Osteoblast (primary cell): ENCODE measurements around the gene RPL7A. TPM values are rescaled to one million over a fixed set of nuclear protein-coding genes. Genes with fewer than 3 reads are reported as not detected.

Experiments used
- DNase-seq: peaks from one replicate; pipeline ENCODE4 v3.0.0; 2011; ENCODE audit warnings: low spot score, mixed read lengths; ENCODE audit not compliant: insufficient read length; ENCODE audit errors: missing footprints
- H2AFZ ChIP-seq: 2 replicates; pipeline ENCODE4 v1.6.0; 2011; ENCODE audit warnings: mild to moderate bottlenecking, low read length
- H3K27ac ChIP-seq: 2 replicates; pipeline ENCODE4 v1.5.1; 2011; ENCODE audit warnings: mild to moderate bottlenecking, low read depth, low read length, moderate library complexity
- H3K27me3 ChIP-seq: 2 replicates; pipeline ENCODE4 v1.6.0; 2012; ENCODE audit warnings: mild to moderate bottlenecking, control low read depth, inconsistent platforms, low read length, moderate library complexity; ENCODE audit not compliant: insufficient read depth
- H3K36me3 ChIP-seq: 2 replicates; pipeline ENCODE4 v1.5.1; 2011; ENCODE audit warnings: mild to moderate bottlenecking, low read length, control low read depth, moderate library complexity; ENCODE audit not compliant: insufficient read depth
- H3K4me1 ChIP-seq: 2 replicates; pipeline ENCODE4 v1.5.1; 2011; ENCODE audit warnings: mild to moderate bottlenecking, low read length, control low read depth, moderate library complexity; ENCODE audit not compliant: insufficient read depth
- H3K4me2 ChIP-seq: 2 replicates; pipeline ENCODE4 v1.6.0; 2011; ENCODE audit warnings: mild to moderate bottlenecking, low read length; ENCODE audit not compliant: insufficient read depth
- H3K4me3 ChIP-seq: fragments of 200-600 bp; sonication (generic); 3 replicates; pipeline ENCODE4 v1.5.1; 2012; ENCODE audit warnings: mild to moderate bottlenecking, low read length, inconsistent platforms; ENCODE audit not compliant: insufficient read depth
- H3K79me2 ChIP-seq: 2 replicates; pipeline ENCODE4 v1.6.0; 2012; ENCODE audit warnings: mild to moderate bottlenecking, low read length, control low read depth, inconsistent platforms; ENCODE audit not compliant: insufficient read depth
- H3K9me3 ChIP-seq: 2 replicates; pipeline ENCODE4 v1.5.1; 2011; ENCODE audit warnings: low read depth, low read length, control low read depth
- H4K20me1 ChIP-seq: 2 replicates; pipeline ENCODE4 v1.6.0; 2012; ENCODE audit warnings: mild to moderate bottlenecking, low read length, control low read depth; ENCODE audit not compliant: insufficient read depth
- CTCF ChIP-seq: IDR thresholded peaks from 2 replicates; pipeline ENCODE4 v1.5.1; 2011; ENCODE audit warnings: mild to moderate bottlenecking, low read depth, low read length, moderate library complexity; ENCODE audit errors: extremely low read depth
- total RNA-seq: library from RNA; depleted of rRNA; stranded (reverse); fragments of >200 nt; gene quantifications from 2 replicates; pipeline ENCODE4 v1.2.3, GENCODE V29; 2012

Gene RPL7A
- total RNA-seq, 1 donor, result 1,763 TPM

GRCh38 chr9:133353548-133353947, 5.5 kb downstream of the RPL7A start:
- H3K27me3 ChIP-seq, result no peaks in the 10 kb centered on the region
- peak; percentile 86 for DNase-seq
- no peak overlapping the region for H3K27ac ChIP-seq
- H3K4me2 ChIP-seq, result no peak overlapping the region
- H3K4me3 ChIP-seq, result no peak overlapping the region
- H4K20me1 ChIP-seq, result peaks cover 40% of the 10 kb centered on the region
- peaks cover 54% of the 10 kb centered on the region for H3K79me2 ChIP-seq
- H3K36me3 ChIP-seq, result peaks cover 53% of the 10 kb centered on the region
- TF ChIP-seq CTCF, result no peak
- no peak overlapping the region for H2AFZ ChIP-seq
- H3K4me1 ChIP-seq, result peaks cover 52% of the 10 kb centered on the region
- H3K9me3 ChIP-seq, result no peaks in the 10 kb centered on the region

GRCh38 chr9:133354766-133355165, 6.7 kb downstream of the RPL7A start:
- Histone ChIP-seq H4K20me1 (peaks cover 35% of the 10 kb centered on the region), H3K79me2 (peaks cover 53% of the 10 kb centered on the region), H3K27me3 (no peaks in the 10 kb centered on the region), H3K4me2 (peak overlapping the region; percentile 91), H3K4me3 (no peak overlapping the region), H3K9me3 (no peaks in the 10 kb centered on the region), H3K4me1 (peaks cover 42% of the 10 kb centered on the region), H2AFZ (no peak overlapping the region), H3K27ac (no peak overlapping the region), H3K36me3 (peaks cover 42% of the 10 kb centered on the region)
- peak; percentile 31 for DNase-seq
- TF ChIP-seq CTCF, result no peak

- Histone ChIP-seq H3K36me3 (peaks cover 41% of the 10 kb centered on the region), H3K4me3 (peak overlapping the region; percentile 88), H3K4me1 (peaks cover 31% of the 10 kb centered on the region), H3K4me2 (peak overlapping the region; percentile 91), H3K27me3 (no peaks in the 10 kb centered on the region), H3K27ac (peak overlapping the region; percentile 57), H4K20me1 (peaks cover 34% of the 10 kb centered on the region), H2AFZ (peak overlapping the region; percentile 50), H3K79me2 (peaks cover 54% of the 10 kb centered on the region), H3K9me3 (no peaks in the 10 kb centered on the region)
- peak; percentile 87 for DNase-seq
- TF ChIP-seq CTCF, result no peak
Observed at GRCh38 chr9:133355881-133356357, 7.9 kb downstream of the RPL7A start.

- Histone ChIP-seq H3K4me3 (peak within 1 kb of the TSS; percentile 88), H3K27ac (peak within 1 kb of the TSS; percentile 57), H3K4me1 (peaks cover 25% of the 10 kb centered on the region), H3K4me2 (peak within 1 kb of the TSS; percentile 91), H3K27me3 (no peaks in the 10 kb centered on the region), H3K36me3 (peaks cover 41% of the 10 kb centered on the region), H2AFZ (peak within 1 kb of the TSS; percentile 50), H3K79me2 (peaks cover 60% of the 10 kb centered on the region), H4K20me1 (peaks cover 36% of the 10 kb centered on the region), H3K9me3 (no peaks in the 10 kb centered on the region)
- DNase-seq, result peak; percentile 99
- TF ChIP-seq CTCF, result no peak
Observed at GRCh38 chr9:133356391-133357091, 8.5 kb downstream of the RPL7A start, which contains the start of the genes SURF1 and SURF2. Gene SURF1 (minus strand): TSS chr9:133356487. CDS start chr9:133356453, 34 bp downstream. Gene SURF2 (plus strand): TSS chr9:133356550. CDS start chr9:133356593, 43 bp downstream.
